ENCODE data around the gene GMPR.

GMPR gene

DNA sequence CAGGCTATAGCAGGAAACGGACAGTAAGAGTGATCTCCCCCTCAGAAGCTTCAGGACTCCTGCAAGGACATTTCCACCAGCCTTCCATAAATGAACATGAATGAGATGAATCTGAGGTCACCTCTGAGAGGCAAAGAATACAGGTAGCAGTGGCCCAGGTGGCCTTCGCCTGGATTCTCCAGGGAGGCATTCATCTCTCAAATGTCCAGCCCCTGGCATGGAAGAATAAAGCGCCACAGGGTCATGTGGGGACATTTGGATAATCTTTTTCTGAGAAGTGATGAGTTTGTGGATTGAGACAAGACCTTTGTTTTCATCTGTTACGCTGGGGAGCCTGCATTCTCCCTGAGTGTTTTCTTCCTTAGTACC is 2.9 kb downstream of the GMPR start:
- no peak for TF ChIP-seq ZFX (IDR thresholded peaks at IDR 0.05; ENCODE audit: borderline replicate concordance)
- TF ChIP-seq, protein P1, sequence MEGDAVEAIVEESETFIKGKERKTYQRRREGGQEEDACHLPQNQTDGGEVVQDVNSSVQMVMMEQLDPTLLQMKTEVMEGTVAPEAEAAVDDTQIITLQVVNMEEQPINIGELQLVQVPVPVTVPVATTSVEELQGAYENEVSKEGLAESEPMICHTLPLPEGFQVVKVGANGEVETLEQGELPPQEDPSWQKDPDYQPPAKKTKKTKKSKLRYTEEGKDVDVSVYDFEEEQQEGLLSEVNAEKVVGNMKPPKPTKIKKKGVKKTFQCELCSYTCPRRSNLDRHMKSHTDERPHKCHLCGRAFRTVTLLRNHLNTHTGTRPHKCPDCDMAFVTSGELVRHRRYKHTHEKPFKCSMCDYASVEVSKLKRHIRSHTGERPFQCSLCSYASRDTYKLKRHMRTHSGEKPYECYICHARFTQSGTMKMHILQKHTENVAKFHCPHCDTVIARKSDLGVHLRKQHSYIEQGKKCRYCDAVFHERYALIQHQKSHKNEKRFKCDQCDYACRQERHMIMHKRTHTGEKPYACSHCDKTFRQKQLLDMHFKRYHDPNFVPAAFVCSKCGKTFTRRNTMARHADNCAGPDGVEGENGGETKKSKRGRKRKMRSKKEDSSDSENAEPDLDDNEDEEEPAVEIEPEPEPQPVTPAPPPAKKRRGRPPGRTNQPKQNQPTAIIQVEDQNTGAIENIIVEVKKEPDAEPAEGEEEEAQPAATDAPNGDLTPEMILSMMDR (IDR thresholded peaks at IDR 0.05): no peak
- no peak overlapping the region for H3K27ac ChIP-seq

DNA sequence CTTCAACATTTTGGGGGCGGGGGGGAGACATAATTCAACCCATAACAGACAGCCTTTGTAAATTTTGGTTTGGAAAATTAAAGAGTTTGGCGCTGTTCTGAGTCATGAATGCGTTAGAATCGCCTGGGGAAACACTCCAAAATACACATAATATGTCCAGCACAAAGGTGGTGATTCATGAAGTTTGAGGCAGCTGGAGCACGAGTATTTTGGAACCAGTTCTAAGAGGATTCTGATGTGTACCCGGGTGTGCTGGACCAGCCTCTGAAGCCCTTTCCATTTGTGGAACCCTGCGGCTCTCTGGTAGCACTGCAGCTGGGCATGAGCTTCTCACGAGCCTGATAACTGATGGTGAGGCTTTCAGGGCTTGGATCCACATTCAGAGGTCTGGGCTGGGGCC is 4.7 kb downstream of the GMPR start:
- no peak overlapping the region for H3K27ac ChIP-seq
- TF ChIP-seq ZFX (IDR thresholded peaks at IDR 0.05; ENCODE audit: borderline replicate concordance): no peak
- TF ChIP-seq, protein P1 (IDR thresholded peaks at IDR 0.05): no peak

DNA sequence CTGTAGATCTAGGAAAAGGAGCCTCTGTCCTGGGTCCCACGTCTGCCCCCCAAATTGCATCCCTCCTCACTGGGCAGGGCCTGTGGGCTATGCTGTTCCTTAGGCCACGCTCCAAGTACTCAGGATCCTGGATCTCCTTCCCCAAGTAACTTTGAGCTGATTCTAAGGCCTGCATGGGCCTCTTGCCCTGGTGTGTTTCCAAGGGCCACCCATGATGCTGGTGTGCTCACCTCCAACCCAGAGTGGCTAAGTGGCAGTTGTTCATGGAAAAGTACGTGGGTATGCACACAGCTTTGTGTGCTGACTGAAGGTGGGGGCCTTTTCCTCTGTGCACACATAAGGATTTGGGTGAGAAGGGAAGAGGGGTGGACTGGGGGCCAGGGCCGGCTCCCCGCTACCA is 5.3 kb downstream of the GMPR start:
- no peak overlapping the region for H3K27ac ChIP-seq
- TF ChIP-seq, protein P1 (IDR thresholded peaks at IDR 0.05): no peak
- TF ChIP-seq ZFX (IDR thresholded peaks at IDR 0.05; ENCODE audit: borderline replicate concordance): no peak

DNA sequence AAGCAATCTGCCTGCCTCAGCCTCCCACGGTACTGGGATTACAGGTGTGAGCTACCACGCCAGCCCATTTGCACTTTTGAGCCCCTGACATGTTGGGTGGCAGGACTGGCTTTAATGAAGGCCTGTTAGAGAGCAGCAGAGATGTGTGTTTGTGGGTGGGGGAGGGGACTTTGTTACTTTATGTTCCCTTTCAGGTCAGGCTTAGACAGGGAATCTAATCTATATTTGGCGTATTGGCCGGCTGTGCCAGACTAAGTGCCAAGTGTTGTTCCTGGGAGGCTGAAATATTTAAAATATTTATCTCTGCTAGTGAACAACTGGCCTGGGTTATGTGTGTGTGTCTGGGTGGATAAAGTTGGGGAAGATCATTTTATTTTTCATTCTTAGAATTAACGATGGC is 6.1 kb downstream of the GMPR start:
- TF ChIP-seq, protein P1 (IDR thresholded peaks at IDR 0.05): no peak
- no peak for TF ChIP-seq ZFX (IDR thresholded peaks at IDR 0.05; ENCODE audit: borderline replicate concordance)
- H3K27ac ChIP-seq: no peak overlapping the region

DNA sequence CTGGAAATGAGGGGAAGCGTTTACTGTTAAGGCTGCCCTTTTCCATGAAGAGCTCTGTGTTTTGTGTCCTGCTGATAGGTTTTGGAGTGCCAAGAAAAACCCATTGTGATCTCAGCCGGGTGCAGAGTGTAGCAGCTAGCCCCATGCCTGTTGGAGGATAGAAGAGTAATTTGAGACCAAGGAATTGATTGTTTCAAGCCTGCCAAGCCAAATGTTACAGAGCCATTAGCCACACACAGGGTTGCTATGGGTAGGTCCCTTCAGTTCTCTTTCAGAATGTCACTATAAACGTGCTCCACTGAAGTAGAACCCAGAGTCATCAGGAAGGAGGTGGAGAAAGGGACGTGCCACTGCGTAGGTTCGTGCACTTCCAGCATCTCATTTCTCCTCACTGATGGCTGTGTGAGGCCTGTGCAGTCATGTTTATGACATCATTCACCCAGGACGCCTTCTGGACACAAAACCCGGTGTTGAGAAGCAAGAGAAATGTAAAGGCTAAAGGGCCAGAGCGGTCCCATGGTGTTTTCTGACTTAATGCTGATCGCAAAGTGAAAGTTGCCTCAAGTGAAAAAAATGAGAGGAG is 6.6 kb downstream of the GMPR start:
- H3K27ac ChIP-seq: no peak overlapping the region
- TF ChIP-seq, protein P1 (IDR thresholded peaks at IDR 0.05): no peak

DNA sequence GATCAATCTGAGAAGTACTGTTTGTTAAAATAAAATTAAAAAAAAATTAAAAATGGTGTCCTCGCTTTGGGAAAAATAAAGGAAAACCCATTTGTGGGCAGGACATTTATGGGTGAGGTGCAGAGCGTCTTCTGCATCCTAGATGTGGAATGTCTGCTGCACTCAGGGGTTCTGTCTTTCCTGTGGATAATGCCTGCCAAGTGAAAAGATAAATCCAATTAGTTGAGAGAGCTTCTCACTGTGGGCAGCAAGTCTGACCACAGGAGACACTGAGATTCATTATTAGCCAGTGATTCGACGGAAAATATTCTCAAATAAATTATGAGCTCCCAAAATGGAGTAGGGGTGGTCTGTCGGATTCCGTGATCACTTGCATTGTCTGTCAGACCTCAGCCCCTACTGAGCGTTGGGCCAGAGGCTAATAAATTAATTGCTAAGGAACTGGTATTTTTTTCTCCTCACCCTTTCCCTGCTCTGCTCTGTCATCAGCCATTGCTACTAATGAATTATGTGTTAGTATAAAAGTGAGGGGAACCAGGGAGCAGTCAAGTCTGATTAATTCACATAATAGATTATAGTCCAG is 10.0 kb downstream of the GMPR start:
- no peak overlapping the region for H3K27ac ChIP-seq
- TF ChIP-seq, protein P1 (IDR thresholded peaks at IDR 0.05): no peak
- TF ChIP-seq ZFX (IDR thresholded peaks at IDR 0.05; ENCODE audit: borderline replicate concordance): no peak

DNA sequence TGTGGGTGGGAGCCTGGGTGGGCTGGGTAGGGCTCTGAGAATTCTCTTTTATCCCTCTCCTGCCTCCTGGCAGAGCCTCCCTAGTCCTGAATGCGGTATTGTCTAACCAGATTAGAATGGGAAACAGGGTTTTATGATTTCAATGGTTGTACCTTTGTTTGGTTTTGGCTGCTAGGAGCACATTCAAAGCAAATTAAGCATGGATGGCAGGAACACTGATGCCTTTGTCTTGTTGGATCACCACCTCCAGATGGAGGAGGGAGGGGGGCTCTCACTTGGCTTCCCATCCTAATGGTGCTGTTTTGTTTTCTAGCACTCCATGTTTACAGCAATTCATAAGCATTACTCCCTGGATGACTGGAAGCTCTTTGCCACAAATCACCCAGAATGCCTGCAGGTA is 11.6 kb downstream of the GMPR start:
- H3K27ac ChIP-seq: no peak overlapping the region
- TF ChIP-seq, protein P1 (IDR thresholded peaks at IDR 0.05): no peak
- no peak for TF ChIP-seq ZFX (IDR thresholded peaks at IDR 0.05; ENCODE audit: borderline replicate concordance)
